ENCODE measurements around the gene NANS.

NANS gene

DNA sequence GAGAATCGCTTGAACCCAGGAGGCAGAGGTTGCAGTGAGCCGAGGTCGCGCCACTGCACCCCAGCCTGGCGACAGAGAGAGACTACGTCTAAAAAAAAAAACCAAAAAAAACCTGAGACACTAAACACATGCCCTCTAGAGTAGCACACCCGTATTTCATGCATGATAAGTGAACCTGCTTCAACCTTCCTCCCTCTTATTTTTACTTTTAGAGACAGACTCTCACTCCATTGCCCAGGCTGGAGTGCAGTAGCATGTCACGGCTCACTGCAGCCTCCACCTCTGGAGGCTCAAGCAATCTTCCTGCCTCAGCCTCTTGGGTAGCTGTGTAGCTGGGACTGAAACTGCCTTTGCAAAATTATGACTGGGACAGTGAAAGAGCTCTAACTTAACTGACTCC, 17.6 kb upstream of the NANS start:
- DNase-seq (ENCODE audit: low read depth in 1 of 2, low spot score in 1 of 2), result no peak

DNA sequence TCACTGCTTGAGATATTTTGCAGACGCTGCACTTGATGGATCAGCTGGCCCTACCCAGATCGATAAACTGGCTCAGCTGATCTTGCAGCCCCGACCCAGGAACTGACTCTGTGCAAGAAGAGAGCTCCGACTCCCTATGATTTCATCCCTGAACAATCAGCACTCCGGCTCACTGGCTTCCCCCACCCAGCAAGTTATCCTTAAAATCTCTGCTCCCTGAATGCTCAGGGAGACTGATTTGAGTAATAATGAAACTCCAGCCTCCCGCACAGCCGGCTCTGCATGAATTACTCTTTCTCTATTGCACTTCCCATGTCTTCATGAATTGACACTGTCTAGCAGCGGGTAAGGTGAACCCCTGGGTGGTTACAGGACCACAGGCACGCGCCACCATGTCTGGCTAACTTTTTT, 16.9 kb upstream of the NANS start:
- DNase-seq (ENCODE audit: low read depth in 1 of 2, low spot score in 1 of 2), result no peak

DNA sequence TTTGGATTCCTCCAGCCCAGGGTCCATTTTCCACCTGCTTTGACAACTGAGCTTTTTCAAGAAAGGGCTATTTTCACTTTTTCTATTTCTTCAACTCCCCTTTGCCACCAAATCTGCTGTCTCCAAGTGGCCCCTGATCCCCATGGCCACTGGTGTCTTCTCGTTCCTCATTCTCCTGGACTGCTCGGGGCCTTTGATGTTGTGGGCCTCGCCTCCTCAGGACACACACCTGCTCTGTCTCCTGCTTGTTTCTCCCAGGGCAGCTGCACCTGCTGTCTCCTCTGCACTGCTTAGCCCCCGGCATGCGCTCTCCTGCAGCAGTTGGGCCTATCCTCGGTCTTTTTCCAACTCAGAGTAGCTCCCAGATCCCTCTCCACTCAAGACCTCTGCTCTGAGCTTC, 16.3 kb upstream of the NANS start:
- no peak for DNase-seq (ENCODE audit: low read depth in 1 of 2, low spot score in 1 of 2)

GRCh38 chr9:98043915-98044314, 12.6 kb upstream of the NANS start:
- no peak for DNase-seq (ENCODE audit: low read depth in 1 of 2, low spot score in 1 of 2)

DNA sequence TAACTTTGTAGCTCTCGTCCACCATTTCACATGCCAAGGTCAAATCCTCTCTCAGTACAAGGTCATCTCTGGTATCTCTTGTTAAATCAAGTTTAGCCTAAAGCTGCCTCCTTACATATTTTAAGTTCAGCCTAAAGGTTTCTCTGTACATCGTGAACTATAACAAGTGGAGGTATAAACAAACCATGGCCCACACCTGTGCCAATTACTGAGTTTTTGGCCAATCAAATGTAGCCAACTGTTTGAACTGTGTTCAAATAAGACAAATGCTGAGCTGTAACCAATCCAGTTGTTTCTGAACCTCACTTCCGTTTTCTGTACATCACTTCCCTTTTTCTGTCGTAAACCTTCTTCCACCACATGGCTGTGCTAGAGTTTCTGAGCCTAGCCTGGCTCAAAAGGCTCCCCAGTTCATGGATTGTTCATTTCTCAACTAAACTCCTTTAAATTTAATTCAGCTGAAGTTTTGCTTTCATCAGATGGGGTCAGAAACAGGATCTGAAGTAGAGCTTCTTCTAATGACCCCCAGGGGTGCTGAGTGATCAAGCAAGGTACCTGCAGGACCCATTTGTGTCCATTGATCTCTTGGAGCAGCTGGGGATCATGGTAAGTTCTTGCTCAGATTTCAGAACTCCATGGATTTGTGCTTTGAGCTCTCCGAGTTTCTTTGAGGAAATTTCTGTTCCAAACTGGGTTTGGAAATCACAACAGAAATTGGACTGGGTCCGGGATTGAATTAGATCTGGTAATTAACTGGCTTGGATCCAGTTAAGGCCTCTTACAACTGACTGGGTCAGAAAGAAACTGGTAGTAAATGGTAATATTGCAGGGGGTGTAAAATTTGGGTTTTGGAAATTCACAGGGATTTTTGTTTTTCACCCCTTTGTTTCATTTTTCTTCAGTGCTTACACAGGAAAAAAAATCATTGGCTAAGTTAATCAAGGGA, 11.0 kb upstream of the NANS start:
- DNase-seq (ENCODE audit: low read depth in 1 of 2, low spot score in 1 of 2), result no peak

DNA sequence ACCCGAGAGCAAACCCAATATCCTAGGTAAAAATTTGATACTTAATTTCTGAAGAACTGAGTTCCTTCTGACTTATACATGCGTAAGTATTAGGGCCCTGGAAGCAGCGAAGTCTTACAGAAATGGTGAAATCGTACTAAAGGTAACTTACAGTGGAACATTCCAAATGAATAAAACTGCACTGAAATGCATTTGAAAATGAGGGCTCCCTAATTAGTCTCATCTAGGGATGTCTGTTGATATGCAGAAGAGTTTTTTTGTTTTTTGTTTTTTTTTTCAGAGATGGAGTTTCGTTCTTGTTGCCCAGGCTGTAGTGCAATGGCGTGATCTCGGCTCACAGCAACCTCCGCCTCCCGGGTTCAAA, 10.4 kb upstream of the NANS start:
- DNase-seq (ENCODE audit: low read depth in 1 of 2, low spot score in 1 of 2), result no peak

- no peak for DNase-seq (ENCODE audit: low read depth in 1 of 2, low spot score in 1 of 2)
These were observed 9.5 kb upstream of the NANS start for GRCh38 chr9:98047002-98047401.

GRCh38 chr9:98049288-98050072, 7.1 kb upstream of the NANS start:
- DNase-seq (ENCODE audit: low read depth in 1 of 2, low spot score in 1 of 2), result no peak

GRCh38 chr9:98050351-98050750, 6.2 kb upstream of the NANS start:
- DNase-seq (ENCODE audit: low read depth in 1 of 2, low spot score in 1 of 2), result no peak

GRCh38 chr9:98054376-98054951, 2.1 kb upstream of the NANS start:
- no peak for DNase-seq (ENCODE audit: low read depth in 1 of 2, low spot score in 1 of 2)

DNA sequence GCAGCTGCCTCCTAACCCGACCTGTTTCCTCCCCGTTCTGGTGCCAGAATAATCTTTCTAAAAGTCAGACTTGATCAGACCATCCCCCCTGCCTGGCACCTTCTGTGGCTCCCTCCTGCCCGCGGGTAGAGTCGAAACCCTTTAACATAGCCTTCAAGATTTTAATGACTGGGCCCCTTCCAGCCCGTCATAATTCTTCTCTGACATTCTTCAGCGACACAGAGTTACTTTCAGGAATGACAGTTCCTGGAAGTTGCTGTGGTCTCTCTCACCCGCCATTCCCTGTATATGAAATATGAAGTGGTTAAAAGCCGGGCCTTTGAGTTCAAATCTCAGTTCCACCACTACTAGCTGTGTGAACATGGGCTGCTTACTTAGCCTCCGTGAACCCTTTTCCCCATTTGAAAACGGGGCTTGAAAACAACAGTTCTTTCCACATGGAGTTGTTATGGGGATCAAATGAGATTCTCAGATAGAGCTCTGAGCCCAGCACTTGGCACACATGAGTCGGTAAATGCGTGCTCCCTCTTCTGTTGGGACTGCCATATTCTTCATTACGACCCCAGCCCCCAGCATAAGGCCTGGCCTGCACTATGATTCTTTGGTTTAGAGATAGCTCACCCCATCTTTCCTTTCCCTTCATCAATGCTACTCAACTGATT, 737 bp downstream of the NANS start:
- DNase-seq (ENCODE audit: low read depth in 1 of 2, low spot score in 1 of 2), result no peak

DNA sequence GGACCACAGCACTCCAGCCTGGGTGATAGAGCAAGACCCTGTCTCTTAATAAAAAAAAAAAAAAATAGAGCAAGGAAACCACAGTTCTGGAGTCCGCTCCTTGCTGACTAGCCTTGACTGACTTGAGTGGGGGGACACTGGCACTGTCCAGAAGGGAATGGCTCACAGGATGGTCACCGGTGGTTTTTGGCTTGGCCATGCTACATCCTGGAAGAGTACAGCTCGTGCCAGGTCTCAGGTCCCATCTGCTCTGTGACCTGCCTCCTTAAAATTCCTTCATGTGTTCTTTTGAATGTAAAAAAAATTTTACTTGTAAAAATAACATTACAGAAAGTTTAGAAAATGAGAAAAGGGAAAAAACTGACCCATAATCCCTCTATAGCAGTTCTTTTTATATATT, 5.6 kb downstream of the NANS start:
- no peak for DNase-seq (ENCODE audit: low read depth in 1 of 2, low spot score in 1 of 2)

DNA sequence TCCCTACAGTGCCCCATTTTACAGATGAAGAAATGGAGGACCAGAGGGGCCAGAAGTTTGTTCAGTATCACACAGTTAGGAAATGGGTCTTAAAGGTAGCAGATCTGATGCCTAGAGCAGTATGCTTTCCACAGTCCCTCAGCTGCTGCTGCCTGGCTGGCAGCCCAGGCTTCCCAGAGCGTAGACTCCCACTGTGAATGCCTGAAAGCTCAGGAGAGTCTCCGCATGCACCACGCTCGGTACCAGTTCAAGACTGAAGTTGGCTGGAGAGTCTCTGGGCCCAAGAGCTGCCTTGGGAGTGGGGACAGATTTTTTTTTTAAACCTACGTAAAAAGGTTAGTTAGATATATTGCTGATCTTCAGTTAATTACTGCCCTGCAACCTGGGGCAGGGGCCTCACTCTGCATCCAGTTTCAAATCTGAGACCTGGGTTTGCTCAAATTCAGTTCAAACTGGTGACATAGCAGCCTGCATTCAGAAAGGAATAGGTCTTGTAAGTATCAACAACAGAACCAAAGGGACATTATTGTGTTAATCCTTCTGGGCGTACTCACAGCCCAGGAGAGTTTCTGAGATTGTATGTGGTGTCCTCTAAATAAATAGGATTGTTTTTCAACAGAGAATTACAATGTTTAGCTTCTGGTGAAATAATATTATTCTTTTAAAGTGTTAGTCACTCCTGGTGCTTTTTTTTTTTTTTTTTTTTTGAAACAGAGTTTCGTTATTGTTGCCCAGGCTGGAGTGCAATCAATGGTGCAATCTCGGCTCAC, 8.3 kb downstream of the NANS start:
- DNase-seq (ENCODE audit: low read depth in 1 of 2, low spot score in 1 of 2), result no peak

DNA sequence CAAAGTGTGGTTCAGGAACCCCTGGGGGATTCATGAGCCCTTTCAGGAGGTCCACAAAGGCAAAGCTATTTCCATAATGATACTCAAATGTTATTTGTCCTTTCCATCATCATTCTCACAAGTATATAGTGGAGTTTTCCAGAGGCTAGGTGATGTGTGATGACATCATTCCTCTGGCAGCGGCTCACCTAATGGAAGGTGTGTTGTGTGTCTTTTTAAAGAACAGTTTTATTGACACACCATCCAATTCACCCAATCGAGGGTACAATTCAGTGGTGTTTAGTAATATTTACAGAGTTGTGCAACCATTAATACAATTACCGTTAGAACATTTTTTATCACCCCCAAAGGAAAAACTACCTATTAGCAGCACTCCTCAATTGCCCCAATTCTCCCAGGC, 9.7 kb downstream of the NANS start:
- no peak for DNase-seq (ENCODE audit: low read depth in 1 of 2, low spot score in 1 of 2)

DNA sequence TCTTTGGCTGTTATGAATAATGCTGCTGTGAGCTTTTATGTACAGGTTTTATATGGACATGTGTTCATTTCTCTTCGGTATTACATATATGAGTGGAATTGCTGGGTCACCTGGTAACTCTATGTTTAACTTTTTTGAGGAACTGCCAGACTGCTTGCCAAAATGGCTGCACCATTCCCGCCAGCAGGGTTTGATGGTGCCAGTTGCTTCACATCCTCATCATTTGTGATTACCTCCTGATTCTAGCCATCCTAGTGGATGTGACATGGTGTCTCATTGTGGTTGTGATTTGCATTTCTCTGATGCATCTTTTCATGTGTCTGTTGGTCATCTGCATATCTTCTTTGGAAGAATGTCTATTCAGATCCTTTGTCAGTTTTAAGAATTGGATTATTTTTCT, 10.7 kb downstream of the NANS start:
- no peak for DNase-seq (ENCODE audit: low read depth in 1 of 2, low spot score in 1 of 2)

- no peak for DNase-seq (ENCODE audit: low read depth in 1 of 2, low spot score in 1 of 2)
These were observed 13.0 kb downstream of the NANS start for GRCh38 chr9:98069551-98069950.

- DNase-seq (ENCODE audit: low read depth in 1 of 2, low spot score in 1 of 2), result no peak
These were observed 14.2 kb downstream of the NANS start for GRCh38 chr9:98070704-98071103.

DNA sequence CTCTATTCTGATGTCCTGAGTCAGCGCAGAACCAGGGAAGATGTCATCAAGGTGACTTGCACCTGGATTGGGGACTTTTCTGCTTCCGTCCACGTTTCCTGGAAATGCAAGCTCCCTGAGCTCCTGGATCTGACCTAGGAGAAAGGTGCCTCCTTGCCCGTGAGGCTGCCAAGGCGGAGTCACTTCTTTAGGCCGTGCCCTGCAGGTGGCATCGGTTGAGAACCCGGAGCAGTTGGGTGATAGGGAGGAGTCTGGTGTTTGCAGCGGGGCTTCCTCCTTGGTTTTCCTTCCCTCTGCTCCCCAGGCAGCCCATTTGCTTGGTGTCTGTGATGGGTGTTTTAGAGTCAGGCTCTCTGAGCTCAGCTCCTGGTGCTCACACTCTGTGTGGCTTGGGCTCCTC, 15.2 kb downstream of the NANS start:
- DNase-seq (ENCODE audit: low read depth in 1 of 2, low spot score in 1 of 2), result no peak

DNA sequence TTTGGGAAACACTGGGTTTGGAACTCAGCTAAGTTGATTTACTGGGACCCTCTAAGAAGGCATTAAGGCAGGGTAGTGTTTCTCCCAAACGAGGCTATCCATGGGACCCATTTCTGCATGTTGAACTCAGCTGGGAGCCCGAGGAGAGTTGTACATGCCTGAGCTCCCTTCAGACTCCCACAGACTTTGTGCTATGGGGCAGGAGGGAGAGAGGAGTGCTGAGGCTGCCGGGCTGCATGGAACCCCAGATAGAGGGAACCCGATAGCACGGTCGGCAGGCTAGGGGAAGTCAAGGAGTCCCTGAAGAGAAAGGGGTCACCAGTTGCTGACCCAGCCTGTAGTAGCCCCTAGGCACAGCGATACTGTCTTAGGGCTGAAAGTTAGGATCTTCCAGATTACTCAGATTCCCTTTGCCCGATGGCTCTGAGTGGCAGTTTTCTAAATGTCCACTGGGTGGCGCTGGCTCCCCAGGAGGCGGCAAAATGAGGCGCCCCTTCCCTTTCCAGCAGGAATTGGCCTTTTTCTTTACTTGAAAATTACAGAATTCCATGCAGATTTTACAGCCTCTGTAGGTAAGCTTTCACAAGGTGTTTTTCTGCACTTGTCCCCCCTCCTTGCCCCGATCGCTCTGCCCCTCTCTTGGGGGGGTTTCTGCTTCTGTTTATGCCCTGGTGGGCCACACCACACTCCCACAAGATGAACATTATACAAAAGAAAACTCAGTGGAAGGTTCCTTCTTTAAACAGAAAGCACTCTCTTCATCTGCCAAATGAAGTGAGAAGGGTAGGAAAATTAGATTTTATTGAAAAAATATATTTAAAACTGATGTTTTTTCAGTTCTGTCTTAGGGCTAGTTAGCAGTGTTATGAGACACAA, 17.8 kb downstream of the NANS start:
- peak; percentile 48 to 54 for DNase-seq (ENCODE audit: low read depth in 1 of 2, low spot score in 1 of 2)

DNA sequence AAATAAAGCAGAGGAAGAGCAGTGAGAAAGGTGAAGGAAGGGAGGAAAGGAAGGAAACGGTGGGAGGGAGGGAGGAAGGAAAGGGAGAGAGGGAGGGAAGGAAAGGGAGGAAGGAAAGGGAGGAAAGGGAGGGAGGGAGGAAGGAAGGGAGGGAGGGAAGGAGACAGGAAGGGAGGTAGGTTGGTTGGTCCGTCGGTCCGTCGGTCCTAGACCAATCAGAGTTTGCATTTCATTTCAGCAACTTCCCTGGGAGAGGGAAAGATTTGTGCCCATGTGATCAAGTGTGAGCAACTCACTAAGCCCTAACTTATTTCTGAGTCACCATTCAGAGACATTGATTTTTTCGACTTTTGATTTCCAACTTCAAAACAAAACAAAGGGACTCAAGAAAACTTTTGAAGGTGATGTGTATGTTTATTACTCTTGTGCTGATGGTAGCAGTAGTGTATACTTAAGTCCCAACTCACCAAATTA, 18.8 kb downstream of the NANS start:
- no peak for DNase-seq (ENCODE audit: low read depth in 1 of 2, low spot score in 1 of 2)

All from activated T-helper 1 cell treated with anti-CD3 and anti-CD28 coated beads, Interleukin-2, amount 50 U/mL, for 16 hours (primary cell).